Caki2 (cell line): ENCODE data around the gene KRT36. TPM values are rescaled to one million over a fixed set of nuclear protein-coding genes. Genes with fewer than 3 reads are reported as not detected.

ENCODE experiments used
- DNase-seq: peaks from one replicate; pipeline ENCODE4 v3.0.0-alpha.2; 2015; ENCODE audit warnings: low read depth
- in situ Hi-C: cut with HindIII; loops from 2 replicates; pipeline ENCODE4 v1.10.0; 2016; ENCODE audit warnings: low sequenced_read_pairs, low pct_unique_long_range_greater_than_20kb, mixed read lengths
- total RNA-seq: library from RNA; depleted of rRNA; stranded (reverse); fragments of >200 nt; shearing (Covaris generic); gene quantifications from 2 replicates; pipeline ENCODE4 v1.2.3, GENCODE V29; 2014; ENCODE audit warnings: low replicate concordance; rRNA removed

Gene KRT36
- total RNA-seq, 1 experiment from 2014 or later = not detected

- no peak for DNase-seq
- in situ Hi-C loops = no loop called here
These were observed 33.5 kb downstream of the KRT36 start for GRCh38 chr17:41456204-41456603.

GRCh38 chr17:41455236-41455635 lies 34.5 kb downstream of the KRT36 start:
- in situ Hi-C loops = no loop called here
- DNase-seq = no peak

GRCh38 chr17:41453066-41453465 lies 36.6 kb downstream of the KRT36 start:
- DNase-seq = no peak

GRCh38 chr17:41452281-41452680 lies 37.4 kb downstream of the KRT36 start:
- in situ Hi-C loops = no loop called here
- no peak for DNase-seq

More at GRCh38 chr17:41453066-41453465, 36.6 kb downstream of the KRT36 start:
- in situ Hi-C loops = no loop called here

- no peak for DNase-seq
- in situ Hi-C loops = no loop called here
These were observed 38.5 kb downstream of the KRT36 start for GRCh38 chr17:41451154-41451728.

GRCh38 chr17:41449008-41449407 lies 40.7 kb downstream of the KRT36 start:
- no peak for DNase-seq
- in situ Hi-C loops = no loop called here

GRCh38 chr17:41448506-41448905 lies 41.2 kb downstream of the KRT36 start:
- in situ Hi-C loops = no loop called here
- no peak for DNase-seq

- in situ Hi-C loops = no loop called here
- DNase-seq = no peak
These were observed 42.9 kb downstream of the KRT36 start for GRCh38 chr17:41446806-41447205.

GRCh38 chr17:41444640-41445039 lies 45.1 kb downstream of the KRT36 start:
- in situ Hi-C loops = no loop called here

GRCh38 chr17:41444186-41444585 lies 45.5 kb downstream of the KRT36 start:
- in situ Hi-C loops = no loop called here

More at GRCh38 chr17:41444640-41445039, 45.1 kb downstream of the KRT36 start:
- DNase-seq = no peak

GRCh38 chr17:41442739-41443138 lies 47.0 kb downstream of the KRT36 start:
- DNase-seq = no peak
- in situ Hi-C loops = no loop called here

More at GRCh38 chr17:41444186-41444585, 45.5 kb downstream of the KRT36 start:
- no peak for DNase-seq

GRCh38 chr17:41440531-41441033 lies 49.1 kb downstream of the KRT36 start, which contains the start of gene KRT38:
Gene KRT38, minus strand, starts transcription at chr17:41440983. Its CDS starts 62 bp downstream, at chr17:41440921.
- DNase-seq = no peak
- in situ Hi-C loops = no loop called here

- in situ Hi-C loops = no loop called here
- no peak for DNase-seq
These were observed 50.3 kb downstream of the KRT36 start for GRCh38 chr17:41439375-41439774.

- in situ Hi-C loops = no loop called here
- DNase-seq = no peak
These were observed 51.9 kb downstream of the KRT36 start for GRCh38 chr17:41437769-41438168.

- in situ Hi-C loops = no loop called here
These were observed 52.5 kb downstream of the KRT36 start for GRCh38 chr17:41437254-41437653.

More at GRCh38 chr17:41437254-41437653, 52.5 kb downstream of the KRT36 start:
- DNase-seq = no peak

Other genes starting within 250 kb of the KRT36 start
- not detected in 2 replicates for gene KRTAP9-4, start 240.2 kb downstream of the KRT36 start, total RNA-seq
- not detected in 2 replicates for gene KRTAP9-9, start 234.5 kb downstream of the KRT36 start, total RNA-seq
- not detected in 2 replicates for gene KRTAP9-6, start 224.5 kb downstream of the KRT36 start, total RNA-seq
- not detected in 2 replicates for gene KRTAP9-7, start 214.2 kb downstream of the KRT36 start, total RNA-seq
- not detected in 2 replicates for gene KRTAP29-1, start 187.1 kb downstream of the KRT36 start, total RNA-seq
- not detected in 2 replicates for gene KRTAP16-1, start 180.6 kb downstream of the KRT36 start, total RNA-seq
- gene KRTAP17-1, start 174.2 kb downstream of the KRT36 start, total RNA-seq = not detected in 2 replicates
- gene KRT33A, start 139.1 kb downstream of the KRT36 start, total RNA-seq = not detected in 2 replicates
- gene KRT33B, start 120.1 kb downstream of the KRT36 start, total RNA-seq = not detected in 2 replicates
- gene KRT34, start 107.6 kb downstream of the KRT36 start, total RNA-seq = 0.20 TPM in 1 of 2 replicates, not detected in the other
- not detected in 2 replicates for gene KRT31, start 92.3 kb downstream of the KRT36 start, total RNA-seq
- not detected in 2 replicates for gene KRT37, start 65.3 kb downstream of the KRT36 start, total RNA-seq
- not detected in 2 replicates for gene KRT38, start 48.9 kb downstream of the KRT36 start, total RNA-seq
- gene KRT32, start 22.5 kb downstream of the KRT36 start, total RNA-seq = not detected in 2 replicates
- gene KRT35, start 8.8 kb downstream of the KRT36 start, total RNA-seq = not detected in 2 replicates
- gene KRT13, start 15.7 kb upstream of the KRT36 start, total RNA-seq = 0.78 TPM in 1 of 2 replicates, not detected in the other
- gene KRT15, start 29.0 kb upstream of the KRT36 start, total RNA-seq = 3.6 and 14.2 TPM in 2 replicates
- 682 and 694 TPM in 2 replicates for gene KRT19, start 38.4 kb upstream of the KRT36 start, total RNA-seq
- not detected in 2 replicates for gene KRT9, start 82.1 kb upstream of the KRT36 start, total RNA-seq
- not detected in 2 replicates for gene KRT14, start 97.0 kb upstream of the KRT36 start, total RNA-seq
- 1.4 TPM in 1 of 2 replicates, not detected in the other for gene KRT16, start 122.9 kb upstream of the KRT36 start, total RNA-seq
- not detected in 2 replicates for gene KRT17, start 134.7 kb upstream of the KRT36 start, total RNA-seq
- gene EIF1, start 199.0 kb upstream of the KRT36 start, total RNA-seq = 25.4 and 50.9 TPM in 2 replicates
- gene GAST, start 222.4 kb upstream of the KRT36 start, total RNA-seq = not detected in 2 replicates
- not detected in 2 replicates for gene HAP1, start 244.7 kb upstream of the KRT36 start, total RNA-seq